ENCODE data around the gene LSM10. TPM values are rescaled to one million over a fixed set of nuclear protein-coding genes. Genes with fewer than 3 reads are reported as not detected.

LSM10 gene
- 46.4 and 61.4 TPM in 2 replicates for total RNA-seq

DNA sequence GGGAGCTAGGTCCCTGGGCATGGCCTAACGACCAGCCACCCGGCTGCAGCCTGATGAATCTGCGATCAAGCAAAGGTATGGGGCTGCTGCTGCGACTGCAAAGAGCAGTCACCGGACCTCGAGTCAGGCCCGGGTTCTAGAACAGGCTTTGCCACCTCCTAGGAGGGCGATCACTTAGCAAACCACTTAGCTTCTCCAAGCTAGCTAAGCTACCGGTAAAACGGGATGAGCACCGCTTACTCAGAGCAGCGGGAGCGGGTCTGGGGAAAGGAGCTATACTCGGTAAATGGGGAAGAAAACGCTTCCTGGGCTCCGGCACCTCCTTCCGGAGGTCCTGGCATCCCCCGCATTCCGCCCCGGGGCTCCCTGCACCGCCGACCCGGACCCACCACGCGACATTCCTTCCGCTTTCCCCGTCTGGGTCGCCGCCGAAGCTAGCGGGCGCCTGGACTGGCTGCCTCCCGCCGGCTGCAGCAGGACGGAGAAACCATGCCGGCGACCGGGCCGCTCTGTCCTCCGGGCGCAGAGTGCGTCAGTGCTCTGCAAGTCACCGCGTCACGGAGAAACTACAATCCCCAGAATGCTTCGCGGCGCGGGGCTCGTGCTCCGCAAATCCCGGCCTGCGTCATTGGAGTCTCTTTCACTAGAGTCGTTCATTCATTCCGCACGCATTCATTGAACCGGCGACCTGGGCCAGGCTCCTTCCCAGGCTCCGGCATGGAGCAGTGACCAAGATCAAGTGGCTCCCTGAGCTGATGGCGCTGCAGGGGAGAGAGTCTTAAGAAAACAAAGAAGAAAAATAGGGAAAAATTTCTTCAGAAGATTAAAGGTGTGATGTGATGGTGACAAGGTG, at the start of gene LSM10:
Gene LSM10 (minus strand): TSS at position 531 of the 853 bp plus-strand sequence. CDS start 3,779 bp downstream, outside the sequence.

DNA sequence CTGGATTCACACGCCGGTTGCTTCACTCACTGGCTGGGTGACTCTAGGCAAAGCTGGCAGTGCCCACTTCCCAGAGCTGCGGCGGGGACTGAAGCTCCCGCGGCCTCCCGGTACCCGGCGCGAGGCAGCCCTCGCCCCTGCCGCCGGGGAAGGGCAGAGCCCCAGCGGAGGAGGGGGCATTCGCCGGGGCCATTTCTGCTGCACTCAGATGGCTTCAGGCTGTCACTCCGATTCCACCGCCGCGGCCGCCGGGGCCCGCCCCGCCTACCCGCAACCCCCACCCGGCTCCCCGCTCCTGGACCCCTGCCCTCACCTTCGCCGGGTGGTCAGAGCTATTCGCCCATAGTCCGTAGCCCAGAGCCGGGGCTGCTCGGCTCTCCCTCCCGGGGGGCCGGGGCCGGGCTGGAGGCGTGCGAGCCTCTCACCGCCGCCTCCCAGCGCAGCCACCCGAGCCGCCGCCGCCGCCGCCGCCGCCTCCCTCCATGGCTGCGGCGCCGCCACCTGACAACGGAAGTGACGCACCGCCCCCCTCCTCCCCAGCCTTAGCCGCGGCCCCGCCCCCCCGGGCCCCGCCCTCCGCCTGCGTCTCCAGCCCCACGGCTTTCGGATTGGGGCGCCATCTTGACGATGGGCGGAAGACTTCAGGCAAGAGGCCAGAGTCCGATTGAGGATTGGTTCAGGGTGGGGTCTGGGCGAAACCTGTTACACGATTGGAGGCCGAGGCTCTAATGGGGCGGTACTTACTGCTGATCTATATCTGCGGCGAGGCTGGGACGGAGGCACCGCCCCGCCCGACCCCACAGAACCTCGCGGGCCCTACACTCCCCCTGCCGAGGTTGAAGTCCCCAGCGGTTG, 12.1 kb downstream of the LSM10 start, which contains the start of gene STK40:
Gene STK40 (minus strand): TSS at position 515 of the 855 bp plus-strand sequence. CDS start 24,592 bp downstream, outside the sequence.

Other genes starting within 250 kb of the LSM10 start
- 123 and 145 TPM in 2 replicates for gene TRAPPC3, start 248.4 kb downstream of the LSM10 start, total RNA-seq
- gene MAP7D1, start 241.7 kb downstream of the LSM10 start, total RNA-seq = 187 and 188 TPM in 2 replicates
- 73.8 and 89.7 TPM in 2 replicates for gene THRAP3, start 173.5 kb downstream of the LSM10 start, total RNA-seq
- 0.86 and 2.1 TPM in 2 replicates for gene SH3D21, start 91.5 kb downstream of the LSM10 start, total RNA-seq
- gene EVA1B, start 74.3 kb downstream of the LSM10 start, total RNA-seq = 399 and 539 TPM in 2 replicates
- gene STK40, start 12.0 kb downstream of the LSM10 start, total RNA-seq = 16.7 and 31.2 TPM in 2 replicates
- 6.7 and 19.6 TPM in 2 replicates for gene OSCP1, start 52.5 kb upstream of the LSM10 start, total RNA-seq
- 124 and 138 TPM in 2 replicates for gene MRPS15, start 66.5 kb upstream of the LSM10 start, total RNA-seq
- gene CSF3R, start 85.0 kb upstream of the LSM10 start, total RNA-seq = not detected in 2 replicates